Neural crest cell (in vitro differentiated cells): ENCODE results near the gene TCF19. TPM values are rescaled to one million over a fixed set of nuclear protein-coding genes. Genes with fewer than 3 reads are reported as not detected.
"Not testable (repeated sequence)": the region's sequence is repeated elsewhere in the genome, so short reads cannot be mapped to it uniquely, and the experiment has no call there.

ENCODE experiments used
- DNase-seq: peaks from one replicate; pipeline ENCODE4 v3.0.0; 2021; ENCODE audit warnings: low read depth, mixed read lengths, low spot score
- H3K27ac Mint-ChIP-seq: one replicate; pipeline ENCODE4 v1.8.0; 2021; ENCODE audit warnings: mild to moderate bottlenecking, mixed read lengths; ENCODE audit not compliant: unreplicated experiment
- H3K27me3 Mint-ChIP-seq: 2 replicates; pipeline ENCODE4 v1.8.0; 2021; ENCODE audit warnings: low read depth, mild to moderate bottlenecking, mixed read lengths
- H3K36me3 Mint-ChIP-seq: 2 replicates; pipeline ENCODE4 v1.8.0; 2021; ENCODE audit warnings: low read depth, mild to moderate bottlenecking, mixed read lengths
- H3K4me1 Mint-ChIP-seq: 2 replicates; pipeline ENCODE4 v1.8.0; 2021; ENCODE audit warnings: mixed read lengths
- H3K4me3 Mint-ChIP-seq: one replicate; pipeline ENCODE4 v1.8.0; 2021; ENCODE audit warnings: mild to moderate bottlenecking, mixed read lengths
- H3K9me3 Mint-ChIP-seq: 2 replicates; pipeline ENCODE4 v1.8.0; 2021; ENCODE audit warnings: mixed read lengths
- total RNA-seq: library from RNA; stranded (reverse); gene quantifications from 2 replicates; pipeline ENCODE4 v1.2.1, GENCODE V29; 2021
- TF ChIP-seq, protein P1 (sequence below): fragments of 200-600 bp; sonication (generic); conservative IDR thresholded peaks from 2 replicates; pipeline ENCODE4 v1.5.0; 2021; ENCODE audit warnings: antibody characterized with exemption, mild to moderate bottlenecking

Gene TCF19
- total RNA-seq, 1 donor from 2014 or later: 21.7 TPM

GRCh38 chr6:31194061-31194834, 35.9 kb downstream of the TCF19 start:
- no peaks in the 10 kb centered on the region for H3K36me3 Mint-ChIP-seq
- H3K4me1 Mint-ChIP-seq: peaks cover 8% of the 10 kb centered on the region
- DNase-seq: no peak
- no peaks in the 10 kb centered on the region for H3K27me3 Mint-ChIP-seq
- no peaks in the 10 kb centered on the region for H3K9me3 Mint-ChIP-seq
- H3K27ac Mint-ChIP-seq: no peak overlapping the region
- TF ChIP-seq, protein P1, sequence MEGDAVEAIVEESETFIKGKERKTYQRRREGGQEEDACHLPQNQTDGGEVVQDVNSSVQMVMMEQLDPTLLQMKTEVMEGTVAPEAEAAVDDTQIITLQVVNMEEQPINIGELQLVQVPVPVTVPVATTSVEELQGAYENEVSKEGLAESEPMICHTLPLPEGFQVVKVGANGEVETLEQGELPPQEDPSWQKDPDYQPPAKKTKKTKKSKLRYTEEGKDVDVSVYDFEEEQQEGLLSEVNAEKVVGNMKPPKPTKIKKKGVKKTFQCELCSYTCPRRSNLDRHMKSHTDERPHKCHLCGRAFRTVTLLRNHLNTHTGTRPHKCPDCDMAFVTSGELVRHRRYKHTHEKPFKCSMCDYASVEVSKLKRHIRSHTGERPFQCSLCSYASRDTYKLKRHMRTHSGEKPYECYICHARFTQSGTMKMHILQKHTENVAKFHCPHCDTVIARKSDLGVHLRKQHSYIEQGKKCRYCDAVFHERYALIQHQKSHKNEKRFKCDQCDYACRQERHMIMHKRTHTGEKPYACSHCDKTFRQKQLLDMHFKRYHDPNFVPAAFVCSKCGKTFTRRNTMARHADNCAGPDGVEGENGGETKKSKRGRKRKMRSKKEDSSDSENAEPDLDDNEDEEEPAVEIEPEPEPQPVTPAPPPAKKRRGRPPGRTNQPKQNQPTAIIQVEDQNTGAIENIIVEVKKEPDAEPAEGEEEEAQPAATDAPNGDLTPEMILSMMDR: no peak
- H3K4me3 Mint-ChIP-seq: no peak overlapping the region

DNA sequence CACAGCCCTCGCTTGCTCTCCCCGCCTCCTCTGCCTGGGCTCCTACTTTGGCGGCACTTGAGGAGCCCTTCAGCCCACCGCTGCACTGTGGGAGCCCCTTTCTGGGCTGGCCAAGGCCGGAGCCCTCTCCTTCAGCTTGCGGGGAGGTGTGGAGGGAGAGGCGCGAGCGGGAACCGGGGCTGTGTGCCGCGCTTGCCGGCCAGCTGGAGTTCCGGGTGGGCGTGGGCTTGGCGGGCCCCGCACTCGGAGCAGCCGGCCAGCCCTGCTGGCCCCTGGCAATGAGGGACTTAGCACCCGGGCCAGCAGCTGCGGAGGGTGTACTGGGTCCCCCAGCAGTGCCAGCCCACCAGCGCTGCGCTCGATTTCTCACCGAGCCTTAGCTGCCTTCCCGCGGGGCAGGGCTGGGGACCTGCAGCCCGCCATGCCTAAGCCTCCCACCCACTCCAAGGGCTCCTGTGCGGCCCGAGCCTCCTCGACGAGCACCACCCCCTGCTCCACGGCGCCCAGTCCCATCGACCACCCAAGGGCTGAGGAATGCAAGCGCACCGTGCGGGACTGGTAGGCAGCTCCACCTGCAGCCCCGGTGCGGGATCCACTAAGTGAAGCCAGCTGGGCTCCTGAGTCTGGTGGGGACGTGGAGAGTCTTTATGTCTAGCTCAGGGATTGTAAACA, 37.1 kb downstream of the TCF19 start:
- H3K36me3 Mint-ChIP-seq, H3K4me3 Mint-ChIP-seq, H3K27ac Mint-ChIP-seq, H3K4me1 Mint-ChIP-seq, H3K9me3 Mint-ChIP-seq, H3K27me3 Mint-ChIP-seq, DNase-seq: not testable (repeated sequence)

DNA sequence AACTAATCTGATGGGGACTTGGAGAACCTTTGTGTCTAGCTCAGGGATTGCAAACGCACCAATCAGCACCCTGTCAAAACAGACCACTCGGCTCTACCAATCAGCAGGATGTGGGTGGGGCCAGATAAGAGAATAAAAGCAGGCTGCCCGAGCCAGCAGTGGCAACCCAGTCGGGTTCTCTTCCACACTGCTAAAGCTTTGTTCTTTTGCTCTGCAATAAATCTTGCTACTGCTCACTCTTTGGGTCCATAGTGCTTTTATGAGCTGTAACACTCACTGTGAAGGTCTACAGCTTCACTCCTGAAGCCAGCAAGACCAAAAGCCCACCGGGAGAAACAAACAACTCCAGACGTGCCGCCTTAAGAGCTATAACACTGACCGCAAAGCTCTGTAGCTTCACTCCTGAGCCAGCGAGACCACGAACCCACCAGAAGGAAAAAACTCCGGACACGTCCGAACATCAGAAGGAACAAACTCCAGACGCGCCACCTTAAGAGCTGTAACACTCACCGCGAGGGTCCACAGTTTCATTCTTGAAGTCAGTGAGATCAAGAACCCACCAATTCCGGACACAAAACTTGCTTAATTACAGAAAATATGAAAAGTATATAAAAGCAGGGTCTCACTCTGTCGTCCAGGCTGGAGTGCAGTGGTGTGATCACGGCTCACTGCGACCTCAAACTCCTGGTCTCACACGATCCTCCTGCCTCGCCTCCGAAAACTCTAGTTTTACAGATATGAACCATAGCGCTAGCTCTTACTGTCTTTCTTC, 38.0 kb downstream of the TCF19 start:
- Mint-ChIP-seq H3K27ac (peak overlapping the region; percentile 1), H3K4me3 (peak overlapping the region; percentile 95)
- H3K36me3 Mint-ChIP-seq, H3K9me3 Mint-ChIP-seq, H3K27me3 Mint-ChIP-seq, H3K4me1 Mint-ChIP-seq, DNase-seq: not testable (repeated sequence)

DNA sequence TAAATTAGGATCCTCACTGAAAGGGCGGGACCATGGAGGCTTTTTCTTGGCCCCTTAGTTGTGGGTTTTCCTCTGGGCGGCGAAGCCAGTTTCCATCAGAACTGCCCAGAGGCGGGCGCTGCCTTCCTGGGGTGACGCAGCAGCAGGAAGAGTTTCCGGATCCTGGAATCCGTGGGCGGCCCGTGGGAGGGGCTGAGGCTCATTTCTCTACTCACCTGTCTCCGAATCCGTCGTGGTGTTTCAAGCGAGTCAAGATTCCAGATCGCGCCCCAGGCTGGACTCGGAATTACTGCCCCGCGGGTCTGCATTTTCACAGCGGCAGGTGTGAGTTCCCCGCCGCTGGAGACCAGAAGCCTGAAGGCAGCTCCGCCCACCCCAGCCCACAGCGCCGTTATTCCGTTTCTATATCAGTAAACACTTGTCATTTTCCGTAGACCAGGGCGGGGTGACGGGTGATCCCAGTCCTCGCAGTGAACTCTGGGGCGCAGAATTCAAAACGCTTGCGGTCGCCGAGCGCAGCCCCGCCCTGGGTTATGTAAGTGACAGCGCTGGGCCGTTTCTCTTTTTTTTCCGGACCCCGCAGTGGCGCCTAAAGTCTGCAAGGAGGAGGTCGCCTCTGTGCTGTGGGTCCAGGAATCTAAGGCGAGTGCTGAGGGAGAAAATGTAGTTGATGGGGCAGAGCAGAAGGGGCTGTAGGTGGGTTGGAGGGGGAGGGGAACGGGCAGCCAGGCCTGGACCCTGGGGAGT, 39.3 kb downstream of the TCF19 start:
- H3K27me3 Mint-ChIP-seq: no peaks in the 10 kb centered on the region
- peak overlapping the region; percentile 95 for H3K4me3 Mint-ChIP-seq
- H3K9me3 Mint-ChIP-seq: peaks cover 3% of the 10 kb centered on the region
- DNase-seq: peak; percentile 42
- peak overlapping the region; percentile 62 for H3K27ac Mint-ChIP-seq
- no peaks in the 10 kb centered on the region for H3K36me3 Mint-ChIP-seq
- peaks cover 8% of the 10 kb centered on the region for H3K4me1 Mint-ChIP-seq
- TF ChIP-seq, protein P1: no peak

DNA sequence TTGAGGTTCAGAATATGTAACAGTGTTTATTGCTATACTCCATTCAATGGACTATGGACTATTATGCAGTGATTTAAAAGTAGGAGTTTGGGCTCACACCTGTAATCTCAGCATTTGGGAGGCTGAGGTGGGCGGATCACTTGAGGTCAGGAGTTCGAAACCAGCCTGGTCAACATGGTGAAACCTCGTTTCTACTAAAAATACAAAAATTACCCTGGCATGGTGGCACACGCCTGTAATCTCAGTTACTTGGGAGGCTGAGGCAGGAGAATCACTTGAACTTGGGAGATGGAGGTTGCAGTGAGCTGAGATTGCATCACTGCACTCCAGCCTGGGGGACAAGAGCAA, 40.7 kb downstream of the TCF19 start:
- not testable (repeated sequence) for H3K36me3 Mint-ChIP-seq, DNase-seq, H3K27me3 Mint-ChIP-seq, H3K9me3 Mint-ChIP-seq, H3K27ac Mint-ChIP-seq, H3K4me3 Mint-ChIP-seq
- H3K4me1 Mint-ChIP-seq: peaks cover 19% of the 10 kb centered on the region

GRCh38 chr6:31202259-31203166, 44.1 kb downstream of the TCF19 start:
- Mint-ChIP-seq H3K9me3 (peaks cover 3% of the 10 kb centered on the region), H3K27me3 (no peaks in the 10 kb centered on the region), H3K4me3 (peak overlapping the region; percentile 59), H3K4me1 (peaks cover 16% of the 10 kb centered on the region), H3K27ac (no peak overlapping the region), H3K36me3 (no peaks in the 10 kb centered on the region)
- no peak for DNase-seq
- TF ChIP-seq, protein P1: no peak
